Lower leg skin (tissue), 3 donors: ENCODE data around the gene RAD51B.

Experiments
- CTCF ChIP-seq, 3 donors: fragments of 450-650 bp; IDR thresholded peaks; one replicate each; pipeline ENCODE4 v1.5.1; 2016; ENCODE audit warnings: antibody characterized with exemption in 3 of 3, mild to moderate bottlenecking in 3 of 3, moderate library complexity in 2 of 3
- POLR2A ChIP-seq, 2 donors: fragments of 450-650 bp; IDR thresholded peaks; one replicate each; pipeline ENCODE4 v1.6.1; 2016 to 2017; ENCODE audit warnings: antibody characterized with exemption in 2 of 2, mild to moderate bottlenecking in 1 of 2, moderate library complexity in 1 of 2

GRCh38 chr14:68333262-68333661, 513.7 kb downstream of the RAD51B start:
- TF ChIP-seq POLR2A (IDR thresholded peaks at IDR 0.05) (no peak), CTCF (IDR thresholded peaks at IDR 0.05) (no peak)
